NT2/D1 (cell line): ENCODE results near the gene ESAM.

Experiments
- DNase-seq: peaks from one replicate; pipeline ENCODE4 v3.0.0-alpha.2; 2011; ENCODE audit warnings: low read depth, low spot score
- H3K27me3 ChIP-seq: 2 replicates; pipeline ENCODE4 v1.6.0; 2011; ENCODE audit warnings: mild to moderate bottlenecking; ENCODE audit not compliant: insufficient read length, insufficient read depth
- H3K36me3 ChIP-seq: 2 replicates; pipeline ENCODE4 v1.6.1; 2011; ENCODE audit warnings: mild to moderate bottlenecking, low read length, mixed read lengths; ENCODE audit not compliant: insufficient read depth, insufficient read length
- H3K4me1 ChIP-seq: 2 replicates; pipeline ENCODE4 v1.5.1; 2011; ENCODE audit not compliant: insufficient read depth, insufficient read length
- H3K4me3 ChIP-seq: 2 replicates; pipeline ENCODE4 v1.5.1; 2011; ENCODE audit warnings: low read depth; ENCODE audit not compliant: insufficient read length
- H3K9ac ChIP-seq: 2 replicates; pipeline ENCODE4 v1.6.0; 2011; ENCODE audit warnings: low read depth; ENCODE audit not compliant: insufficient read length
- H3K9me3 ChIP-seq: 2 replicates; pipeline ENCODE4 v1.5.1; 2011; ENCODE audit warnings: mild to moderate bottlenecking, low read length; ENCODE audit not compliant: insufficient read depth
- SUZ12 ChIP-seq: IDR thresholded peaks from 2 replicates; pipeline ENCODE4 v1.6.1; 2011; ENCODE audit not compliant: insufficient read length, insufficient read depth; ENCODE audit errors: extremely low read depth
- YY1 ChIP-seq: IDR thresholded peaks from 2 replicates; pipeline ENCODE4 v1.6.1; 2011; ENCODE audit not compliant: insufficient read length, insufficient read depth
- ZNF274 ChIP-seq: IDR thresholded peaks from 2 replicates; pipeline ENCODE4 v1.6.1; 2011; ENCODE audit warnings: mild to moderate bottlenecking, low read depth, low read length

Gene ESAM

DNA sequence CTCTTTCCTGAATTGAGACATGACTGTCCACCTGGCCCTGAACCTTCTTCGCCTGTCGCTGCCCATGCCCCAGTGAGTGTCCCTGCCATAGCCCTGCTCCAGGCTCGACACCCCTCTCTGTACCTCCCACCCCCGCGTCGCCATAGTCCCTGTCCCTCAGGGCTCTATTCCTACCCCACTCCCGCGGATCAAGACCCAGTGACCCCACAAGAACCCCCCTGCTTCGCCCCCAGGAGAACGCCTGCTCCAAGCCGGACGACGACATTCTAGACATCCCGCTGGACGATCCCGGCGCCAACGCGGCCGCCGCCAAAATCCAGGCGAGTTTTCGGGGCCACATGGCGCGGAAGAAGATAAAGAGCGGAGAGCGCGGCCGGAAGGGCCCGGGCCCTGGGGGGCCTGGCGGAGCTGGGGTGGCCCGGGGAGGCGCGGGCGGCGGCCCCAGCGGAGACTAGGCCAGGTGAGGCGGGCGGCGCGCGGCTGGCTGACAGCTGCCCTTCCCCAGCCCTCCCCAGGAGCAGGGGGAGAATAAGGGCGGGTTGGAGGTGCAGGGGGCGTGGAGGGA, 16.7 kb downstream of the ESAM start:
- Histone ChIP-seq H3K4me3 (peak overlapping the region; percentile 65), H3K9me3 (no peaks in the 10 kb centered on the region), H3K4me1 (peaks cover 9% of the 10 kb centered on the region), H3K9ac (no peak overlapping the region), H3K27me3 (peaks cover 73% of the 10 kb centered on the region), H3K36me3 (no peaks in the 10 kb centered on the region)
- no peak for DNase-seq
- no peak for TF ChIP-seq YY1
- TF ChIP-seq SUZ12, result no peak
- no peak for TF ChIP-seq ZNF274

DNA sequence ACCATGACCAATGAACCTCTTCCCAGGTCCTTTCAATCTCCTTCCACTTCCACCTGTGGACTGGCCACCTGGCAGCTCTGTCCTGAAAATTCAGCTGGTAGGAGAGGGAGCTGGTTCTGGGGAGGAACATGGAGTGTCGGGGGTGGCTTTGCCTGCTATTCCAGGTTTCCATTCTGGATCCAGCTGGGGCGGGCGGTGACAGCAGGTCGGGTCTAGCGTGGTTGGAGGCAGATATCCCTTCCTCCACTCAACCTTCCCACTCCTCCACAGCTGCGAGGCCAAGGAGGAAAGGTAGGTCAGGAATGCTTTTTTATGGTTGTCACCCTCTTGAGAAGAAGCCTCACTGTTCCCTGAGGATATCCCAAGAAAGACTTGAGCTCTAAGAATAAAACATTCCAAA, 19.0 kb downstream of the ESAM start:
- Histone ChIP-seq H3K36me3 (no peaks in the 10 kb centered on the region), H3K9ac (no peak overlapping the region), H3K9me3 (no peaks in the 10 kb centered on the region), H3K4me3 (no peak overlapping the region), H3K27me3 (peaks cover 86% of the 10 kb centered on the region), H3K4me1 (peaks cover 9% of the 10 kb centered on the region)
- no peak for DNase-seq
- TF ChIP-seq ZNF274, result no peak
- no peak for TF ChIP-seq SUZ12
- no peak for TF ChIP-seq YY1

DNA sequence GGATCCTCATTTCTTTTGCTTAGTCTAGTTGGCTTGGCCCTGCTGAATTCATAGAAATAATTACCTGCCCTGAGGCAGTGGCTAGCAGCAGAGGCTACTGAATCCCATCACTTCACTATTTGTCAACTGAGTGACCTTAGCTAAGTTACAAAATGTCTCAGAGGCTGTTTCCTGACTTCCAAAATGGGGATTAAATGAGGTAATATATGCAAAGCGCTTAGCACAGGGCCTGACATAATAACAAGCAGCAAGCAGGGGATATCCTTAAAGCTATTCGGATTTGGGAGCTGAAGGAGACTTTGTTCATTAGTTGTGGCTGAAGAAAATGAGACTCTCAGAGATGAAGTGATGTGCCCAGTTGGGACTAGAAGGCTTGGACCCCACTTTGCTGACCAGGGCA, 19.5 kb downstream of the ESAM start:
- Histone ChIP-seq H3K4me1 (peaks cover 8% of the 10 kb centered on the region), H3K4me3 (no peak overlapping the region), H3K36me3 (no peaks in the 10 kb centered on the region), H3K27me3 (peaks cover 88% of the 10 kb centered on the region), H3K9ac (no peak overlapping the region), H3K9me3 (no peaks in the 10 kb centered on the region)
- no peak for TF ChIP-seq SUZ12
- DNase-seq, result no peak

DNA sequence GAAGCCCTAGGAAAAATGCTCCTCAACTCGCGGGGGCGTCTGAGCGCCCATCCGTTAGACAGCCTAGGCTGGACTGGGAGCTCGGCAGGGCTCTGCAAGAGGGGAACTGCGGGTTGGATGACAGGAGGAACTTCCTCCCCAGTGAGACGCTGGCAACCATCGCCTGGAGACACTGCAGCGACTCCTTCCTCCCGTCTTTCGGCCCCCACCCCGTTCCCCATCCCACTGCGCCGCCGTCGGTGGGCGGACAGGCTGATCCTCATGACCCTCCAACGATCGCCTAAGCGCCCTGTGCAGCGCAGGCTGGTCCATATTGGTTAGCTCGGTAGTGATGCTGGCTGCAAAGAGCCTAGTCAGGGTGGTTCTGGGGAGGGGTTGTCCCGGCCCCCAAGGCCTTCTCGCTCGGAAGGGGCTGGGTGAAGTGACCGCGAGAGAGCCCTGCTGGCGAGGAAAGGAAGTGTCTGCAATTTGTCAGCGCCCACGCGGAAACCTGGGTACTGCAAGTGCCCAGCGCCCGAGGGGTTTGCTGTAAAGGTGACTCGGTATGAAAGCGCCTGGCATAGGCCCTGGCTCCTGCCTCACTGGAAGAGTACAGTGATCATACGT, 21.7 kb downstream of the ESAM start:
- Histone ChIP-seq H3K27me3 (peaks cover 85% of the 10 kb centered on the region), H3K4me3 (peak overlapping the region; percentile 62), H3K9ac (peak overlapping the region; percentile 62), H3K9me3 (no peaks in the 10 kb centered on the region), H3K4me1 (peaks cover 5% of the 10 kb centered on the region), H3K36me3 (no peaks in the 10 kb centered on the region)
- TF ChIP-seq YY1 (no peak), ZNF274 (no peak), SUZ12 (no peak)
- no peak for DNase-seq

DNA sequence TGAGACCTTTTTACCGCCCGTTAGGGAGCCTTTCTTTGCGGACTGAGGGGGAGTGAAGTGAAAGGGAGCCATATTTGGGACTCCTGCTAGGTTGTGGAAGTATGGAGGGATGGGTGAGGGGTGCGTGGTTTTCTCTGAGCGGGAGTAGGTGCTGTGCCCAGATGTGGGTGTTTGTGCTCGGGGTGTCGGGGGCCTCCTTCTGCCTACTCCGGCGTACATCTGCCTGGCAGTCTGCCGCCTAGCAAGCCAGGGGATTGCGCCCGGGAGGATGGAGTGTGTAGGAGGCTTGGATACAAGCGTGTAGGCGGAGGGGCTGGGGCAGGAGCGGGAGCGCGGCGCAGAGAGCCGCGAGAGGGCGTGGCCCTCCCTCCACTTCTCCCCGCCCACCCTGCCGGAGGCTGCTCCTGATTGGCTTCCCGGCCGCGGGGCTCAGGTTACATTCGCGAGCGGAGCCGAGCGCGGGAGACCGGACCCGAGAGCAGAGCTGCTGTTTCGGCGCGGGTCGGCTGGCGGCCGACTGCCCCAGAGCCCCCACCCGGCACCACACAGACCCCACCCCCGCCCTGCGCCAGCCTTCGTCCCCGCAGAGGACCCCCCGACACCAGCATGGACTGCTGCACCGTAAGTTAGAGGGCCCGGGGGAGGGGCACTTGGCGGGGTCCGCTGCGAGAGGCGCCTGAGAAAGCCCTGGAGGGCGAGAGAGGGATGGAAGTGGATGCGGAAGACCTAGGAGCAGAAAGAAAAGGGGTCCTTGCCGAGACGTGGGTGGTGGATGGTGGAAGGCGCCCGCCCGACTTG, 22.4 kb downstream of the ESAM start, which contains the start of gene NRGN:
TSS of gene NRGN (plus strand) at position 464 of the 798 bp plus-strand sequence. CDS start at position 607, 143 bp downstream.
- TF ChIP-seq ZNF274 (no peak), SUZ12 (no peak), YY1 (no peak)
- peak; percentile 87 for DNase-seq
- H3K36me3 ChIP-seq, result no peaks in the 10 kb centered on the region
- no peaks in the 10 kb centered on the region for H3K4me1 ChIP-seq
- peak within 1 kb of the TSS; percentile 62 for H3K9ac ChIP-seq
- no peaks in the 10 kb centered on the region for H3K9me3 ChIP-seq
- H3K27me3 ChIP-seq, result peaks cover 81% of the 10 kb centered on the region
- peak within 1 kb of the TSS; percentile 62 for H3K4me3 ChIP-seq

DNA sequence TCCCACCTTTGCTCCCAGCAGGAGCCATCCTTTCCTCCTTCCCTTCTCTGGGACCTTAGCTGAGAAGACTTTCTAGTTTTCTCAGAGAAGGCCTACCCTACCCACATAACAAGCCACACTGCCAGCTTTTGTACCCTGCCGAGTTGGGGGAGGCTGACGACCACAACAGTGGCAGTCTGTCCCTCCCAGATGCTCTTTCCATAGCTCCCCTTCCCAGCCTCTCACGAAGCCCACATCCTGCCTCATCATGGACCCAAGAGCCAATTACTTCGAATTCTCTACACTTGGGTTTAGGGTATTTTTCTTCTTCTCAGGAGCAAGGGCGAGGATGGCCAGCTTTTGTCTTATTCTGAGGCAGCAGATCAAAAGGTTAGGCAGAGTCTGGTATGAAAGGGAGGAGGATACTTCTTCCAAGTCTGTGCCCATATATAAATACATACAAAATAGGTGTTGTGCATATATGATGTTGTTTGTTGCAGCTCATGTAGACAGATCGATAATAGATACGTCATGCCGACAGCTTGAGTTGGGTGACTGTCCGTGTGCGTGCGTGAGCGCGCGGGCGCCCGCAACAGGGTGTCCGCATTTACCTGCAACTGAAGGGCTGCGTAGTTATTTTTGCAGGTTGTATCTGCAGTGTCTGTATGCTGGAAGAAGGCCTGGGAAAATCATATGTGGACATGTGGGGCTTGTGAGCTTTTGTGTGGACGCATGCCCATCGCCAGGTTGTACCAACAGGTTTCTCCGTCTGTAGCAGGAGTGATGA, 23.2 kb downstream of the ESAM start:
- DNase-seq, result no peak
- Histone ChIP-seq H3K9me3 (no peaks in the 10 kb centered on the region), H3K4me3 (peak overlapping the region; percentile 15), H3K36me3 (no peaks in the 10 kb centered on the region), H3K9ac (peak overlapping the region; percentile 56), H3K4me1 (no peaks in the 10 kb centered on the region), H3K27me3 (peaks cover 73% of the 10 kb centered on the region)
- TF ChIP-seq YY1 (no peak), SUZ12 (no peak), ZNF274 (no peak)
